Ascending aorta (tissue), 2 donors: ENCODE data around the gene PPARA. TPM values are rescaled to one million over a fixed set of nuclear protein-coding genes. Genes with fewer than 3 reads are reported as not detected.

Source experiments
- DNase-seq, 2 donors: peaks; one replicate each; pipeline ENCODE4 v3.0.0-alpha.2; 2019; ENCODE audit warnings: low spot score in 2 of 2
- H3K27ac ChIP-seq, 2 donors: fragments of 200-600 bp; sonication (generic); one replicate each; pipeline ENCODE4 v1.5.1; 2016 to 2017; ENCODE audit warnings: mild to moderate bottlenecking in 1 of 2
- H3K27me3 ChIP-seq: fragments of 200-600 bp; sonication (generic); one replicate; pipeline ENCODE4 v1.5.1; 2017
- H3K36me3 ChIP-seq, 2 donors: fragments of 200-600 bp; sonication (generic); one replicate each; pipeline ENCODE4 v1.5.1; 2016
- H3K4me1 ChIP-seq, 2 donors: fragments of 200-600 bp; sonication (generic); one replicate each; pipeline ENCODE4 v1.5.1; 2016 to 2017; ENCODE audit warnings: mild to moderate bottlenecking in 1 of 2
- H3K4me3 ChIP-seq, 2 donors: fragments of 200-600 bp; sonication (generic); one replicate each; pipeline ENCODE4 v1.5.1; 2016 to 2017; ENCODE audit warnings: mild to moderate bottlenecking in 1 of 2
- H3K9me3 ChIP-seq, 2 donors: fragments of 200-600 bp; sonication (generic); one replicate each; pipeline ENCODE4 v1.5.1; 2016
- intact Hi-C: fragments of 100-400 bp; cut with DNase I; formaldehyde crosslinking; loops from one replicate; pipeline ENCODE4 v1.15.1; 2023
- total RNA-seq: library from RNA; depleted of rRNA; stranded (reverse); fragments of >200 nt; gene quantifications from one replicate; pipeline ENCODE4 v1.1.0, GENCODE V29; 2016
- TF ChIP-seq, protein P1 (sequence below), 3 experiments: fragments of 200-600 bp in 2 of 3; fragments of 450-650 bp in 1 of 3; sonication (generic) in 2 of 3; IDR thresholded peaks; one replicate each; pipeline ENCODE4 v1.5.1; 2016 to 2019; ENCODE audit warnings: antibody characterized with exemption in 3 of 3, mild to moderate bottlenecking in 1 of 3, moderate library complexity in 1 of 3

PPARA gene
- total RNA-seq, 1 donor from 2014 or later, result 20.1 TPM

DNA sequence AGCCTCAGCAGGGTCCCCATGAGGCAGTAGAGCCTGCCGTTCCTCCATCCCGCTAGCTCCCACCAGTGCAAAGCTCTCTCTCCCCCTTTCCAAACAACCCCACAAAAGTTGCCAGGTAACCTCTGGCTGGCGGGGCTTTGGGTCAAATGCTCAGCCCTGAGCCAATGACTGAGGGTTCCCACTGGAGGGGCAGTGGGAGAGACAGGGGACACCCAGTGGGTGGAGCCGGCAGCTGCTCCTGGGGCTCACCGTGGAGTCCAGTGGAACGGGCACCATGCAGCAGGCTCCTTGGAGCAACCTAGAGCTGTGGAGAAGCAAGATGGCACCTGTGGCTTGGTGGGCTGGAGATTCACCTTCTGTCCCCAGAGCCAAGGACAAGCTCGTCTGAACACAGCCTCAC lies 25.0 kb upstream of the PPARA start:
- TF ChIP-seq, protein P1, sequence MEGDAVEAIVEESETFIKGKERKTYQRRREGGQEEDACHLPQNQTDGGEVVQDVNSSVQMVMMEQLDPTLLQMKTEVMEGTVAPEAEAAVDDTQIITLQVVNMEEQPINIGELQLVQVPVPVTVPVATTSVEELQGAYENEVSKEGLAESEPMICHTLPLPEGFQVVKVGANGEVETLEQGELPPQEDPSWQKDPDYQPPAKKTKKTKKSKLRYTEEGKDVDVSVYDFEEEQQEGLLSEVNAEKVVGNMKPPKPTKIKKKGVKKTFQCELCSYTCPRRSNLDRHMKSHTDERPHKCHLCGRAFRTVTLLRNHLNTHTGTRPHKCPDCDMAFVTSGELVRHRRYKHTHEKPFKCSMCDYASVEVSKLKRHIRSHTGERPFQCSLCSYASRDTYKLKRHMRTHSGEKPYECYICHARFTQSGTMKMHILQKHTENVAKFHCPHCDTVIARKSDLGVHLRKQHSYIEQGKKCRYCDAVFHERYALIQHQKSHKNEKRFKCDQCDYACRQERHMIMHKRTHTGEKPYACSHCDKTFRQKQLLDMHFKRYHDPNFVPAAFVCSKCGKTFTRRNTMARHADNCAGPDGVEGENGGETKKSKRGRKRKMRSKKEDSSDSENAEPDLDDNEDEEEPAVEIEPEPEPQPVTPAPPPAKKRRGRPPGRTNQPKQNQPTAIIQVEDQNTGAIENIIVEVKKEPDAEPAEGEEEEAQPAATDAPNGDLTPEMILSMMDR (IDR thresholded peaks at IDR 0.05), result no peak
- DNase-seq, result no peak
- intact Hi-C loops, result no loop called here

DNA sequence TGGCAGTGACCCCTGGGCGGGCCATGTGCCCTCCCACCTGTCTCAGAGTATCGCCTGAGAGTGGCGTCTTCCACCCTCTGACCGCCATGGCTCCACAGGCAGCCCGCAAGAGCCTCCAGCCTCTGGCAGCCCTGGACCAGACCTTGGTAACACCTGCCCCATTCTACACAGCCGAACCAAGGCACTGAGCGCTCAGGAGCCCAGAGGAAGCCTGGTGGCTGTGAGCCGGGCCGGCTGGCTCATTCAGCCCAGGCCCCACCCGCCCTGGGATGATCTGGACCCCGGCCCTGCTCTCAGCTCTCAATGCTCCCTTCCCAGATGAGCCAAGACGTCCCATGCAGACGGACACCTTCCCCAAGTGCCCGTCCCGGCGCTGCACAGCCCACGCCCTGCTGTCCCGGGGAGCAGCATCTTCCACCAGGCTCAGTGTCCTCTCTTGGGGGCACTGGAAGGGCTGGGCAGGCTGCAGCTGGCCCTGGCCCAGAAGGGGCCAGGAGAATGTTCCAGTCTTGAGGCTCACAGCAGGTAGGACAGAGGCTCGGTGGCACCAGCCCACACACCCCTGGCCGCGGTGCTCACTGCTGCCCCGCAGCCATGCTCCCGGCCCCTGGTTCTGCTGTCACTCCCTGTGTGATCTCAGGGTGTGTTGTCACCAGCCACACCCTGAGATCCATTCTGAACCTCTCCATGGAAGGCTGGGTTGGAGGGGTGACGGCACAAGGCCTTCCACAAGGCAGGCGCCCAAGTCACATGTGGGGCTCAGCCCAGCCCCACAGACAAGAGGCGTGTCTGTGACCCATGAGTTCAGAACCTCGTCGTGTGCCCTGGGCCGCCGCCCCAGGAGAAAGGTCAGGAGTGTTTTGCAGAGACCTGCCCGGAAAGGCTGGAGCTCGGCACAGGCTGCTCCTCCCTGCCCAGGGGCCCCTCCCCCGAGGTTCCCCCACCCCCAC lies 24.2 kb upstream of the PPARA start:
- Histone ChIP-seq H3K4me3 (no peak overlapping the region), H3K4me1 (peaks cover 0 to 4% of the 10 kb centered on the region in 2 donors), H3K27ac (no peak overlapping the region), H3K9me3 (no peaks in the 10 kb centered on the region), H3K27me3 (no peaks in the 10 kb centered on the region), H3K36me3 (no peaks in the 10 kb centered on the region)
- TF ChIP-seq, protein P1 (IDR thresholded peaks at IDR 0.05), result no peak
- no peak for DNase-seq
- intact Hi-C loops, result no loop called here

More for the DNA sequence above, 25.0 kb upstream of the PPARA start:
- Histone ChIP-seq H3K36me3 (no peaks in the 10 kb centered on the region), H3K4me3 (no peak overlapping the region), H3K27me3 (no peaks in the 10 kb centered on the region), H3K27ac (no peak overlapping the region), H3K9me3 (no peaks in the 10 kb centered on the region), H3K4me1 (peaks cover 0 to 4% of the 10 kb centered on the region in 2 donors)

DNA sequence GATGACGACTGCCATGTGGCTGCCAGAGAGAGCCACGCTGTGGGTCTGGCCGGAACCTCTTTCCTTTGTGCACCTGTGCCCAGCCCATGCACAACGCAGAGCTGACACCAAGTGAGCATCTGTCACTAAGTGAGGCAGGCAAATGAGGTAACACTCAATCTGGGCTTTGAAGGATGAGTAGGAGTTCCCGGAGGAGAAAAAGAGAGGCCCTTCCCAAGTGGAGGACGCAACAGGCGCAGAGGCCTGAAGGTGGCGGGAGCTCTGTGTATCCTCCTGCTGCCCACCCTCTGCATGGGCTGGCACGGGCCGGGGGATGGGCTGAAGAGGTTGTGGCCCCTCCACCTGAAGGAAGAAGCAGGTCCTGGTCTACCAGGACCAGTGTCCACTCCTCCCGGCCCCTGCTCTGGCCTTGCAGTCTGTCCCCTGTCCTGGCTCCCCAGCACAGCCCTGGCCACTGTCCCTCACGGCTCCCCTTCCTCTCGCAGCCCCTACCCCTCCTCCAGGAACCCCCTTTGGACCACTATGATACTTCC lies 23.4 kb upstream of the PPARA start:
- Histone ChIP-seq H3K27ac (no peak overlapping the region), H3K4me1 (peaks cover 0 to 4% of the 10 kb centered on the region in 2 donors)

DNA sequence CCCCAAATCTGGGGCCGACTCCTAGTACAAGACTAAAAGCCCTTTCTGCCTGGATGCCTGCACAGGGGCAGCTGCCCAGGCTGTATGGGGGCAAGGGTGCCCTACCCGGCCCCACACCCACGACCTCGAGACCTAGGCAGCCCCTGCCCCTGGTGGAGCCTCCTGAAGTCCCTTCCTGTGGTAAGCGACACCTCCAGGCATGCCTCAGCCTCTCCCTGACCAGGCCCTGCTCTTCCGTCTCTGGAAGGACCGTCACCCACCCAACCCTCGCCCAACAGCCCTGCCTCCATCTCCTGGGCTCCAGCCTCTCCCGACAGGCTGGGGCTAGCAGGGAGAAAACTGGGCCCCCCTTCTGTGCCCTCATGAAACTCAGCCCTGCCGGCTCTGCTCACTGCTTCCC lies 22.8 kb upstream of the PPARA start:
- no peaks in the 10 kb centered on the region for H3K27me3 ChIP-seq
- TF ChIP-seq, protein P1 (IDR thresholded peaks at IDR 0.05), result no peak
- no peak for DNase-seq
- peaks cover 0 to 2% of the 10 kb centered on the region in 2 donors for H3K4me1 ChIP-seq
- H3K9me3 ChIP-seq, result no peaks in the 10 kb centered on the region
- H3K27ac ChIP-seq, result no peak overlapping the region
- intact Hi-C loops, result no loop called here
- H3K4me3 ChIP-seq, result no peak overlapping the region
- no peaks in the 10 kb centered on the region for H3K36me3 ChIP-seq

More for the DNA sequence above, 23.4 kb upstream of the PPARA start:
- Histone ChIP-seq H3K4me3 (no peak overlapping the region), H3K9me3 (no peaks in the 10 kb centered on the region), H3K27me3 (no peaks in the 10 kb centered on the region), H3K36me3 (no peaks in the 10 kb centered on the region)
- intact Hi-C loops, result no loop called here
- DNase-seq, result no peak
- TF ChIP-seq, protein P1 (IDR thresholded peaks at IDR 0.05), result no peak

DNA sequence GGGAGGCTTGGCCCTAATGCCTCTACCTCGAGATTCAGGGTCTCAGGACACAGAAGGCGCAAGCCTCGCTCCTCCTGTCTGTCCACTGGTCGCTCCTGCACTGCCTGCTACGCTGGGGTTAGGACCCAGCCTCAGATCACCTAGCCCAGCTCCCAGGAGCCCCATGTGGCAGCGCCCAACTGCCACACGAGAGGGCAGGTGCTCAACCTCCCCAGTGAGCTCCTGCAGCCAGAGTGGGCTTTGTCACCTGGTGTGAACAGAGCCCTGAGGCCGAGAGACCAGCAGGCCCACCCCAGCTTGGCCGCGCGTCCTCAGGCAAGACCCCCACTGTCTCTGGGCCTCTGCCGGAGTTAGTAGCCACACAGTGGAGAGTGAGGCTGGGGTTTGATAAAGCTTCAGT lies 21.7 kb upstream of the PPARA start:
- no peak for DNase-seq
- intact Hi-C loops, result no loop called here
- no peak overlapping the region for H3K4me3 ChIP-seq
- H3K27ac ChIP-seq, result no peak overlapping the region
- TF ChIP-seq, protein P1 (IDR thresholded peaks at IDR 0.05), result no peak
- no peaks in the 10 kb centered on the region for H3K9me3 ChIP-seq
- H3K36me3 ChIP-seq, result no peaks in the 10 kb centered on the region
- H3K27me3 ChIP-seq, result no peaks in the 10 kb centered on the region
- H3K4me1 ChIP-seq, result no peaks in the 10 kb centered on the region
